Panc1 (cell line): Measurements from ENCODE around the gene RAP2B. TPM values are rescaled to one million over a fixed set of nuclear protein-coding genes. Genes with fewer than 3 reads are reported as not detected.
A peak's percentile ranks its signal among the peaks of the same experiment; 100 is the strongest.

Experiments used
- ATAC-seq: fragments of 200-7000 bp; cut with Tn5 transposase; 2 replicates; pipeline ENCODE4 v1.9.1; 2020; ENCODE audit warnings: mild to moderate bottlenecking, moderate library complexity
- BruUV-seq: library from RNA; stranded (reverse); fragments of 400-500 nt; replicated peaks from 2 replicates; lab custom pipeline; 2021; lab: Mats Ljungman, UMichigan
- CTCF ChIA-PET: fragments of 300-600 bp; sonication (Branson Sonifier 250); formaldehyde crosslinking; loops from one replicate; lab custom pipeline; 2022; ENCODE audit warnings: antibody characterized with exemption; lab: Charles Lee
- POLR2A ChIA-PET: fragments of 300-600 bp; sonication (Branson Sonifier 250); formaldehyde crosslinking; loops from one replicate; lab custom pipeline; 2022; ENCODE audit warnings: antibody characterized with exemption; lab: Charles Lee
- DNase-seq: peaks from one replicate; pipeline ENCODE4 v3.0.0-alpha.2; 2010; ENCODE audit warnings: low read depth, low spot score
- H3K27ac ChIP-seq: 2 replicates; pipeline ENCODE4 v1.5.1; 2011; ENCODE audit warnings: mild to moderate bottlenecking, low read length, inconsistent platforms
- H3K27me3 ChIP-seq: fragments of 200-500 bp; sonication (Bioruptor generic); 2 replicates; pipeline ENCODE4 v1.6.0; 2014; ENCODE audit warnings: low read length, inconsistent platforms; ENCODE audit not compliant: control insufficient read depth, insufficient read depth
- H3K36me3 ChIP-seq: fragments of 200-500 bp; sonication (Bioruptor generic); 2 replicates; pipeline ENCODE4 v1.5.1; 2014; ENCODE audit warnings: inconsistent platforms, mild to moderate bottlenecking, low read length, moderate library complexity; ENCODE audit not compliant: control insufficient read depth, insufficient read depth
- H3K4me1 ChIP-seq: 2 replicates; pipeline ENCODE4 v1.5.1; 2011; ENCODE audit warnings: inconsistent platforms, mild to moderate bottlenecking, low read length, moderate library complexity; ENCODE audit not compliant: control insufficient read depth, insufficient read depth
- H3K4me3 ChIP-seq, 2 experiments: 2 replicates each; pipeline ENCODE4 v1.5.1; 2011 to 2012; ENCODE audit warnings: low read depth in 2 of 2, low read length in 2 of 2, mild to moderate bottlenecking in 2 of 2, inconsistent platforms in 1 of 2, moderate library complexity in 1 of 2
- H3K9me3 ChIP-seq: fragments of 200-500 bp; sonication (Bioruptor generic); 2 replicates; pipeline ENCODE4 v1.5.1; 2014; ENCODE audit warnings: low read depth, mild to moderate bottlenecking, inconsistent platforms, low read length, moderate library complexity; ENCODE audit not compliant: control insufficient read depth, insufficient read depth
- CTCF ChIP-seq: fragments of 450-650 bp; IDR thresholded peaks from 2 replicates; pipeline ENCODE4 v1.5.1; 2017; ENCODE audit warnings: mild to moderate bottlenecking
- POLR2AphosphoS5 ChIP-seq: IDR thresholded peaks from 2 replicates; pipeline ENCODE4 v1.6.1; 2012; ENCODE audit warnings: mild to moderate bottlenecking, low read depth, low read length, moderate library complexity
- REST ChIP-seq, 2 experiments: IDR thresholded peaks; 2 replicates each; pipeline ENCODE4 v1.6.1; 2011 to 2012; ENCODE audit warnings: low read depth in 2 of 2, control low read depth in 1 of 2, low read length in 1 of 2, mild to moderate bottlenecking in 1 of 2, moderate library complexity in 1 of 2; ENCODE audit not compliant: insufficient read depth in 1 of 2
- SIN3A ChIP-seq: IDR thresholded peaks from 2 replicates; pipeline ENCODE4 v1.6.1; 2012; ENCODE audit warnings: low read depth, mild to moderate bottlenecking, low read length, moderate library complexity, borderline replicate concordance; ENCODE audit not compliant: insufficient read depth
- TCF7L2 ChIP-seq: IDR thresholded peaks from 2 replicates; pipeline ENCODE4 v1.6.1; 2011; ENCODE audit warnings: mild to moderate bottlenecking, low read depth, low read length, inconsistent platforms
- in situ Hi-C: cut with HindIII; loops from 2 replicates; pipeline ENCODE4 v1.10.0; 2016; ENCODE audit warnings: low sequenced_read_pairs, low pct_unique_long_range_greater_than_20kb
- intact Hi-C: fragments of 100-400 bp; cut with micrococcal nuclease; formaldehyde crosslinking; loops from one replicate; pipeline ENCODE4 v1.10.0; 2022; ENCODE audit not compliant: unreplicated experiment
- total RNA-seq: library from RNA; stranded (reverse); gene quantifications from one replicate; pipeline ENCODE4 v1.2.1, GENCODE V29; 2021; ENCODE audit not compliant: unreplicated experiment

The RAP2B gene
- total RNA-seq, 1 experiment from 2014 or later, result 14.7 TPM

- intact Hi-C loops (loop anchor here (2.0 to 10.0 kb wide), 3 partner anchors 118 to 604 kb away; no protein-coding TSS in a partner anchor), in situ Hi-C loops (no loop called here)
- Histone ChIP-seq H3K9me3 (no peaks in the 10 kb centered on the region), H3K27ac (peak overlapping the region; percentile 93), H3K27me3 (no peaks in the 10 kb centered on the region), H3K4me3 (peak overlapping the region; percentile 92 to 98), H3K36me3 (no peaks in the 10 kb centered on the region), H3K4me1 (peaks cover 22% of the 10 kb centered on the region)
- TF ChIP-seq CTCF (no peak), POLR2AphosphoS5 (peak; percentile 8; the same call in 1 of the 2 replicates), TCF7L2 (no peak)
- no TSS peak for BruUV-seq
- ATAC-seq (peak; percentile 31), DNase-seq (peak; percentile 59)
- ChIA-PET POLR2A (interaction anchor here (0.5 kb wide), 1 partner anchor 37 kb away, joined by 4 read pairs; no protein-coding TSS in a partner anchor), CTCF (interaction anchor here (1.1 to 1.6 kb wide), 2 partner anchors 19 to 118 kb away, joined by 3 to 7 read pairs; no protein-coding TSS in a partner anchor)
These were observed 1.4 kb upstream of the RAP2B start for GRCh38 chr3:153160451-153161137.

GRCh38 chr3:153161138-153161713, 800 bp upstream of the RAP2B start:
- ATAC-seq, result peak; percentile 88
- H3K9me3 ChIP-seq, result no peaks in the 10 kb centered on the region
- peak overlapping the region; percentile 92 to 98 for H3K4me3 ChIP-seq
- no TSS peak for BruUV-seq
- no peak for TF ChIP-seq CTCF
- TF ChIP-seq POLR2AphosphoS5, result peak; percentile 54
- H3K36me3 ChIP-seq, result no peaks in the 10 kb centered on the region
- no peaks in the 10 kb centered on the region for H3K27me3 ChIP-seq
- H3K27ac ChIP-seq, result peak overlapping the region; percentile 93
- peak; percentile 92 for DNase-seq
- ChIA-PET POLR2A (no interaction called here), CTCF (interaction anchor here (1.1 to 1.6 kb wide), 2 partner anchors 20 to 118 kb away, joined by 3 to 7 read pairs; no protein-coding TSS in a partner anchor)
- peaks cover 28% of the 10 kb centered on the region for H3K4me1 ChIP-seq
- in situ Hi-C loops, result no loop called here
- intact Hi-C loops, result loop anchor here (2.0 to 10.0 kb wide), 3 partner anchors 118 to 604 kb away; no protein-coding TSS in a partner anchor

GRCh38 chr3:153162513-153163392, 727 bp downstream of the RAP2B start:
- in situ Hi-C loops (no loop called here), intact Hi-C loops (loop anchor here (10.0 kb wide), 2 partner anchors 432 to 602 kb away; no protein-coding TSS in a partner anchor)
- Histone ChIP-seq H3K36me3 (no peaks in the 10 kb centered on the region), H3K27ac (peak overlapping the region; percentile 77), H3K9me3 (no peaks in the 10 kb centered on the region), H3K27me3 (no peaks in the 10 kb centered on the region), H3K4me1 (peaks cover 30% of the 10 kb centered on the region), H3K4me3 (peak overlapping the region; percentile 92 to 98)
- DNase-seq (no peak), ATAC-seq (peak; percentile 24)
- TF ChIP-seq REST (IDR thresholded peaks at IDR 0.05; ENCODE audit: insufficient read depth in 1 of 2, low read depth in 2 of 2, low read length in 1 of 2), result 0 out of 4 replicates have a peak, but pooled peaks of 1 of the 2 experiments have one; percentile 22
- TF ChIP-seq TCF7L2, result no peak
- TF ChIP-seq SIN3A, result no peak
- TF ChIP-seq CTCF, result no peak
- ChIA-PET CTCF (interaction anchor here (1.6 kb wide), 1 partner anchor 120 kb away, joined by 7 read pairs; no protein-coding TSS in a partner anchor), POLR2A (no interaction called here)
- no TSS peak for BruUV-seq
